GM12878 (cell line): ENCODE results near the gene FAM151A.

Experiments used
- EZH2 ChIP-seq: IDR thresholded peaks from 2 replicates; pipeline ENCODE4 v1.6.1; 2012; ENCODE audit warnings: low read depth, mild to moderate bottlenecking, control low read depth, inconsistent platforms, low read length, borderline replicate concordance; ENCODE audit not compliant: control insufficient read depth
- NRF1 ChIP-seq: conservative IDR thresholded peaks from 2 replicates; pipeline ENCODE4 v1.6.1; 2011; ENCODE audit warnings: mild to moderate bottlenecking, low read depth, low read length, improper control_type of control experiment
- SMC3 ChIP-seq: IDR thresholded peaks from 2 replicates; pipeline ENCODE4 v1.6.1; 2011; ENCODE audit warnings: low read length, improper control_type of control experiment, borderline replicate concordance
- SUPT20H ChIP-seq: IDR thresholded peaks from 2 replicates; pipeline ENCODE4 v1.6.1; 2011; ENCODE audit warnings: low read depth, mild to moderate bottlenecking, low read length, moderate library complexity, borderline replicate concordance; ENCODE audit not compliant: control insufficient read depth

- TF ChIP-seq EZH2 (no peak), NRF1 (no peak), SMC3 (no peak), SUPT20H (no peak)
Measured at GRCh38 chr1:54604572-54605370, 18.6 kb downstream of the FAM151A start.
